Tibial nerve (tissue), 4 donors: ENCODE data around the gene NHERF2.

Experiments
- EP300 ChIP-seq, 2 donors: sonication (generic); formaldehyde crosslinking; IDR thresholded peaks; one replicate each; pipeline ENCODE4 v1.6.1; 2017; ENCODE audit warnings: antibody characterized with exemption in 2 of 2, mild to moderate bottlenecking in 1 of 2
- POLR2A ChIP-seq, 2 donors: fragments of 450-650 bp; IDR thresholded peaks; one replicate each; pipeline ENCODE4 v1.6.1; 2017; ENCODE audit warnings: antibody characterized with exemption in 2 of 2, mild to moderate bottlenecking in 2 of 2, moderate library complexity in 2 of 2
- TF ChIP-seq, protein P1 (sequence below), 5 experiments: fragments of 200-600 bp in 3 of 5; fragments of 450-650 bp in 2 of 5; sonication (generic) in 3 of 5; IDR thresholded peaks; one replicate each; pipeline ENCODE4 v1.5.1; 2016 to 2019; ENCODE audit warnings: antibody characterized with exemption in 5 of 5, mild to moderate bottlenecking in 3 of 5, moderate library complexity in 2 of 5

- TF ChIP-seq, protein P1, sequence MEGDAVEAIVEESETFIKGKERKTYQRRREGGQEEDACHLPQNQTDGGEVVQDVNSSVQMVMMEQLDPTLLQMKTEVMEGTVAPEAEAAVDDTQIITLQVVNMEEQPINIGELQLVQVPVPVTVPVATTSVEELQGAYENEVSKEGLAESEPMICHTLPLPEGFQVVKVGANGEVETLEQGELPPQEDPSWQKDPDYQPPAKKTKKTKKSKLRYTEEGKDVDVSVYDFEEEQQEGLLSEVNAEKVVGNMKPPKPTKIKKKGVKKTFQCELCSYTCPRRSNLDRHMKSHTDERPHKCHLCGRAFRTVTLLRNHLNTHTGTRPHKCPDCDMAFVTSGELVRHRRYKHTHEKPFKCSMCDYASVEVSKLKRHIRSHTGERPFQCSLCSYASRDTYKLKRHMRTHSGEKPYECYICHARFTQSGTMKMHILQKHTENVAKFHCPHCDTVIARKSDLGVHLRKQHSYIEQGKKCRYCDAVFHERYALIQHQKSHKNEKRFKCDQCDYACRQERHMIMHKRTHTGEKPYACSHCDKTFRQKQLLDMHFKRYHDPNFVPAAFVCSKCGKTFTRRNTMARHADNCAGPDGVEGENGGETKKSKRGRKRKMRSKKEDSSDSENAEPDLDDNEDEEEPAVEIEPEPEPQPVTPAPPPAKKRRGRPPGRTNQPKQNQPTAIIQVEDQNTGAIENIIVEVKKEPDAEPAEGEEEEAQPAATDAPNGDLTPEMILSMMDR (IDR thresholded peaks at IDR 0.05) = no peak
- no peak for TF ChIP-seq EP300 (IDR thresholded peaks at IDR 0.05)
- no peak for TF ChIP-seq POLR2A (IDR thresholded peaks at IDR 0.05)
Observed at GRCh38 chr16:2015947-2016208, 10.8 kb upstream of the NHERF2 start.
